ENCODE data around the gene MDM2. TPM values are rescaled to one million over a fixed set of nuclear protein-coding genes. Genes with fewer than 3 reads are reported as not detected.

Gene MDM2
- total and polyA plus RNA-seq, 2 of the 13 experiments (the other 11 are each of a cell fraction or from before 2014, with no cell fraction given), result 29.3 to 314 TPM

- Histone ChIP-seq H3K4me2 (ENCODE audit: low read depth, low read length) (no peak overlapping the region), H3K4me1 (ENCODE audit: insufficient read depth, low read length) (peaks cover 6% of the 10 kb centered on the region), H4K20me1 (ENCODE audit: insufficient read depth, low read length) (no peaks in the 10 kb centered on the region), H3K36me3 (replicated peaks in 1 of 2; ENCODE audit: control insufficient read depth in 1 of 2, insufficient read depth in 2 of 2, low read length in 2 of 2) (no peaks in the 10 kb centered on the region), H2AFZ (ENCODE audit: low read length) (no peak overlapping the region), H3K79me2 (ENCODE audit: insufficient read depth, low read length) (no peaks in the 10 kb centered on the region), H3K27ac (ENCODE audit: extremely low read length, insufficient read depth, low read length) (no peak overlapping the region), H3K4me3 (replicated peaks in 1 of 3; ENCODE audit: insufficient read depth in 1 of 3, low read depth in 2 of 3, low read length in 3 of 3) (no peak overlapping the region), H3K9ac (ENCODE audit: insufficient read depth, low read depth, low read length) (no peak overlapping the region), H3K27me3 (ENCODE audit: control insufficient read depth in 1 of 2, insufficient read depth in 2 of 2, low read length in 2 of 2) (no peaks in the 10 kb centered on the region), H3K9me3 (ENCODE audit: low read length) (no peaks in the 10 kb centered on the region)
- DNase-seq (ENCODE audit: low spot score) (no peak), FAIRE-seq (no peak), ATAC-seq (no peak)
- in situ Hi-C loops (cut with HindIII; ENCODE audit: extremely low pct_ligation_motif_present, low pct_unique_long_range_greater_than_20kb) (no loop called here), intact Hi-C loops (cut with micrococcal nuclease; ENCODE audit: unreplicated experiment) (no loop called here)
- TF ChIP-seq MAFG (CRISPR knock-in tag; IDR thresholded peaks at IDR 0.05), result no peak
- TF ChIP-seq REPIN1 (CRISPR knock-in tag; IDR thresholded peaks at IDR 0.05; ENCODE audit: borderline replicate concordance, low read depth), result no peak
- TF ChIP-seq ZNF629 (CRISPR knock-in tag; conservative IDR thresholded peaks at IDR 0.05), result no peak
- no peak for TF ChIP-seq TCF12 (IDR thresholded peaks at IDR 0.05)
- TF ChIP-seq TCF12 (CRISPR knock-in tag; IDR thresholded peaks at IDR 0.05), result no peak
- no peak for TF ChIP-seq ZNF274 (CRISPR knock-in tag; IDR thresholded peaks at IDR 0.05)
- no peak for TF ChIP-seq AHR (CRISPR knock-in tag; IDR thresholded peaks at IDR 0.05)
- TF ChIP-seq ZSCAN21 (CRISPR knock-in tag; IDR thresholded peaks at IDR 0.05; ENCODE audit: borderline replicate concordance), result no peak
- TF ChIP-seq CENPT (CRISPR knock-in tag; IDR thresholded peaks at IDR 0.05; ENCODE audit: low read depth), result no peak
- no peak for TF ChIP-seq ZMYM3 (CRISPR knock-in tag; IDR thresholded peaks at IDR 0.05)
- no peak for TF ChIP-seq MAX (IDR thresholded peaks at IDR 0.05)
- TF ChIP-seq ATF7-NPFF (CRISPR knock-in tag; IDR thresholded peaks at IDR 0.05; ENCODE audit: low read depth), result no peak
- TF ChIP-seq ETV5 (CRISPR knock-in tag; IDR thresholded peaks at IDR 0.05; ENCODE audit: borderline replicate concordance), result no peak
- CTCF ChIA-PET (ENCODE audit: low intra/inter-chr PET ratio, low total read pairs), result no interaction called here
- POLR2A ChIA-PET, result no interaction called here
- no TSS peak for BruUV-seq (replicated peaks)
These were observed 80.3 kb downstream of the MDM2 start for GRCh38 chr12:68888243-68888642.

Data from HepG2 (cell line).